HepG2 (cell line): ENCODE measurements around the gene EGFR. TPM values are rescaled to one million over a fixed set of nuclear protein-coding genes. Genes with fewer than 3 reads are reported as not detected.

ENCODE experiments used
- ATAC-seq: fragments of 200-7000 bp; cut with Tn5 transposase; 3 replicates; pipeline ENCODE4 v1.9.1; 2020; ENCODE audit warnings: mild to moderate bottlenecking, moderate library complexity
- BruUV-seq: library from RNA; stranded (reverse); fragments of 400-500 nt; replicated peaks from 2 replicates; lab custom pipeline; 2021; lab: Mats Ljungman, UMichigan
- CTCF ChIA-PET: fragments of 300-600 bp; formaldehyde crosslinking; extraction: SDS; loops from one replicate; lab custom pipeline; 2021; ENCODE audit warnings: low total read pairs, inconsistent platforms, low intra/inter-chr PET ratio; lab: Yijun Ruan, JAX
- POLR2A ChIA-PET: fragments of 350-600 bp; sonication (Branson Sonifier 250); formaldehyde crosslinking; loops from one replicate; lab custom pipeline; 2020; ENCODE audit warnings: antibody characterized with exemption, inconsistent platforms; lab: Yijun Ruan, JAX
- DNase-seq: peaks from one replicate; pipeline ENCODE4 v3.0.0-alpha.2; 2015; ENCODE audit warnings: low spot score
- FAIRE-seq: peaks from 3 replicates; lab custom pipeline; 2011; peaks lifted over from hg19 to GRCh38; lab: Jason Lieb, UNC
- H2AFZ ChIP-seq: one replicate; pipeline ENCODE4 v1.6.1; 2011; ENCODE audit warnings: low read length, inconsistent platforms
- H3K27ac ChIP-seq: fragments of 300-600 bp; 3 replicates; pipeline ENCODE4 v1.8.0; 2011; ENCODE audit warnings: mixed run types, mild to moderate bottlenecking, mixed read lengths, low read length, inconsistent platforms; ENCODE audit not compliant: insufficient read depth; ENCODE audit errors: extremely low read length
- H3K27me3 ChIP-seq, 2 experiments: fragments of 200-600 bp in 1 of 2; 2 replicates in 1 of 2; 3 replicates in 1 of 2; pipeline versions ENCODE4 v1.6.0 to v1.8.0; 2011; ENCODE audit warnings: low read length in 2 of 2, mild to moderate bottlenecking in 2 of 2, moderate library complexity in 2 of 2, inconsistent platforms in 1 of 2; ENCODE audit not compliant: insufficient read depth in 2 of 2, control insufficient read depth in 1 of 2
- H3K36me3 ChIP-seq, 2 experiments: fragments of 200-600 bp in 1 of 2; replicated peaks in 1 of 2; 2 replicates in 1 of 2; 3 replicates in 1 of 2; pipeline versions ENCODE4 v1.5.1 to v1.8.0; 2011; ENCODE audit warnings: low read length in 2 of 2, inconsistent platforms in 1 of 2; ENCODE audit not compliant: insufficient read depth in 2 of 2, control insufficient read depth in 1 of 2
- H3K4me1 ChIP-seq: 2 replicates; pipeline ENCODE4 v1.5.1; 2012; ENCODE audit warnings: low read length, inconsistent platforms; ENCODE audit not compliant: insufficient read depth
- H3K4me2 ChIP-seq: 2 replicates; pipeline ENCODE4 v1.6.0; 2011; ENCODE audit warnings: low read depth, low read length, inconsistent platforms
- H3K4me3 ChIP-seq, 3 experiments: fragments of 200-600 bp in 1 of 3; sonication (generic), shearing (Covaris generic) in 1 of 3; replicated peaks in 1 of 3; 2 replicates each; pipeline ENCODE4 v1.5.1; 2011 to 2016; ENCODE audit warnings: low read length in 3 of 3, inconsistent platforms in 2 of 3, low read depth in 2 of 3, mild to moderate bottlenecking in 2 of 3, control low read depth in 1 of 3, mixed read lengths in 1 of 3; ENCODE audit not compliant: insufficient read depth in 1 of 3
- H3K79me2 ChIP-seq: one replicate; pipeline ENCODE4 v1.6.1; 2011; ENCODE audit warnings: low read length, inconsistent platforms; ENCODE audit not compliant: insufficient read depth
- H3K9ac ChIP-seq: 2 replicates; pipeline ENCODE4 v1.6.0; 2011; ENCODE audit warnings: mild to moderate bottlenecking, low read depth, low read length, inconsistent platforms; ENCODE audit not compliant: insufficient read depth
- H3K9me3 ChIP-seq: 2 replicates; pipeline ENCODE4 v1.5.1; 2012; ENCODE audit warnings: mild to moderate bottlenecking, low read length
- H4K20me1 ChIP-seq: 2 replicates; pipeline ENCODE4 v1.6.0; 2011; ENCODE audit warnings: inconsistent platforms, mild to moderate bottlenecking, low read length, moderate library complexity; ENCODE audit not compliant: insufficient read depth
- FOSL2 ChIP-seq: sonication (generic); formaldehyde crosslinking; IDR thresholded peaks from 2 replicates; pipeline ENCODE4 v1.4.0; 2020; ENCODE audit warnings: missing genetic modification reagents
- FOXM1 ChIP-seq: sonication (generic); formaldehyde crosslinking; IDR thresholded peaks from 2 replicates; pipeline ENCODE4 v1.5.0; 2020; ENCODE audit warnings: missing genetic modification reagents
- GABPB1 ChIP-seq: IDR thresholded peaks from 2 replicates; pipeline ENCODE4 v1.6.1; 2016; ENCODE audit warnings: mild to moderate bottlenecking, missing genetic modification reagents, moderate library complexity, missing compliant biosample characterization
- GATAD2A ChIP-seq: IDR thresholded peaks from 2 replicates; pipeline ENCODE4 v1.6.1; 2016
- ZBTB38 ChIP-seq: sonication (generic); formaldehyde crosslinking; IDR thresholded peaks from 2 replicates; pipeline ENCODE4 v1.5.1; 2020; ENCODE audit warnings: mild to moderate bottlenecking, missing genetic modification reagents
- ZFP36L1 ChIP-seq: sonication (generic); formaldehyde crosslinking; IDR thresholded peaks from 2 replicates; pipeline ENCODE4 v1.8.0; 2022; ENCODE audit warnings: mild to moderate bottlenecking, missing genetic modification reagents, moderate library complexity
- ZNF10 ChIP-seq: sonication (generic); formaldehyde crosslinking; IDR thresholded peaks from 2 replicates; pipeline ENCODE4 v1.4.0; 2020; ENCODE audit warnings: mild to moderate bottlenecking, low read depth, missing genetic modification reagents, borderline replicate concordance
- ZNF256 ChIP-seq: sonication (generic); formaldehyde crosslinking; conservative IDR thresholded peaks from 2 replicates; pipeline ENCODE4 v1.4.0; 2020; ENCODE audit warnings: missing genetic modification reagents
- ZNF34 ChIP-seq: sonication (generic); formaldehyde crosslinking; IDR thresholded peaks from 2 replicates; pipeline ENCODE4 v1.4.0; 2020; ENCODE audit warnings: mild to moderate bottlenecking, missing genetic modification reagents, borderline replicate concordance
- ZNF709 ChIP-seq: sonication (generic); formaldehyde crosslinking; IDR thresholded peaks from 2 replicates; pipeline ENCODE4 v1.5.0; 2020; ENCODE audit warnings: mild to moderate bottlenecking, missing genetic modification reagents
- WGBS: methylation state at CpG from one replicate; pipeline ENCODE4 v1.1.6; 2017; ENCODE audit warnings: low lambda C conversion rate; 5-methylcytosine and 5-hydroxymethylcytosine counted together
- in situ Hi-C: cut with HindIII; loops from 2 replicates; pipeline ENCODE4 v1.10.0; 2017; ENCODE audit warnings: low pct_unique_long_range_greater_than_20kb; ENCODE audit not compliant: extremely low pct_ligation_motif_present
- intact Hi-C: fragments of 100-400 bp; cut with micrococcal nuclease; formaldehyde crosslinking; loops from one replicate; pipeline ENCODE4 v1.10.0; 2022; ENCODE audit not compliant: unreplicated experiment
- polyA plus RNA-seq, 8 experiments: library from polyadenylated mRNA; depleted of rRNA in 3 of 8; stranded (reverse) in 7 of 8; unstranded in 1 of 8; fragments of >200 nt; fragmentation: Illumina TruSeq in 4 of 8; extraction: Trizol in 4 of 8; gene quantifications; 2 replicates each; pipeline versions ENCODE4 v1.2.1 to v1.2.3, GENCODE V29; 2011 to 2016; ENCODE audit warnings: low read depth in 4 of 8, missing spikeins in 1 of 8, mixed read lengths in 1 of 8; ENCODE audit not compliant: insufficient read depth in 1 of 8
- total RNA-seq, 5 experiments: library from RNA; depleted of rRNA; stranded (reverse); fragments of >200 nt; fragmentation: Illumina TruSeq; extraction: Trizol; gene quantifications; 2 replicates each; pipeline ENCODE4 v1.2.3, GENCODE V29; 2016; ENCODE audit warnings: low read depth in 1 of 5
- TF ChIP-seq, protein P1 (sequence below): sonication (generic); formaldehyde crosslinking; IDR thresholded peaks from 2 replicates; pipeline ENCODE4 v1.5.0; 2020; ENCODE audit warnings: missing genetic modification reagents
- TF ChIP-seq, protein P2 (sequence below): sonication (generic); formaldehyde crosslinking; IDR thresholded peaks from 2 replicates; pipeline ENCODE4 v1.5.1; 2020; ENCODE audit warnings: mild to moderate bottlenecking, moderate library complexity, missing genetic modification reagents
- TF ChIP-seq, protein P3 (sequence below): sonication (generic); formaldehyde crosslinking; conservative IDR thresholded peaks from 2 replicates; pipeline ENCODE4 v1.4.0; 2020; ENCODE audit warnings: missing genetic modification reagents
- TF ChIP-seq, protein P4 (sequence below): sonication (generic); formaldehyde crosslinking; IDR thresholded peaks from 2 replicates; pipeline ENCODE4 v1.4.0; 2020; ENCODE audit warnings: low read depth, missing genetic modification reagents
- TF ChIP-seq, protein P5 (sequence below): sonication (generic); formaldehyde crosslinking; IDR thresholded peaks from 2 replicates; pipeline ENCODE4 v1.5.1; 2020; ENCODE audit warnings: mild to moderate bottlenecking, missing genetic modification reagents, moderate library complexity

Gene EGFR
- total and polyA plus RNA-seq, 2 of the 13 experiments (the other 11 are each of a cell fraction or from before 2014, with no cell fraction given), result 7.0 to 10.0 TPM

DNA sequence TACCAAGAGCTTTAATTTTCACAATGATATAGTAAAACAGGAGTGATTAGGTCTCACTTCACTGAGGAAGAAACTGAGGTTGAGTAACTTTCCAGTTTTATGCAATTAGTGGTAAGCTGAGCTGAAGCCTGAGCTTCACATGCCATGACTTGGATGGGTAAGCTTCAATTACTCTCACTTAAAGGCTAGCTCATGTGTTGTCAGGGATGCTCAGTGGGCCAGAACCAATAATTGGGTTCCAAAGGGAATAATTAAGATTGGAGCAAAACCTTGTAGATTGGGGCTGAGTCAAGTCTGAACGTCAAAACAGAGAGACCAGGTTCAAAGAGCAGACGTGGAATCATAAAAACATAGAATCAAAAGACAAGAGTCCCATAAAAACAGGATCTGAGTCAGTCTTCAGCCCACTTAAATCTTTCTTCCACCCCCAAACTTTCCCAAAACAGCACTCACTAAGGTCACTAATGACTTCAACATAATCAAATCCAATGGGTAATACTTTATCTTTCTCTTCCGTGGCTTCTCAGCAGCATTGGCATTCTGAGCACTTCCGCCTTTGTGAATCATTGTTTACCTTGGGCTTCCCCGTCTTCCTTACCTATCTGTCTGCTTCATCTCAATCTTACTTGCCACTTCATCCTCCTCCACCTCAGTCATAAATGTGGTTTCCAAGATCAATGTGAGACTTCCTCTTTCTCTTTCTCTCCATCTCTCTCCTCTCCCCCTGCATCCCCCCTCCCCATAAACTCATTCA is 23.0 kb upstream of the EGFR start:
- no peak overlapping the region for H3K9ac ChIP-seq
- FAIRE-seq (no peak), ATAC-seq (no peak), DNase-seq (peak; percentile 39)
- no peaks in the 10 kb centered on the region for H3K36me3 ChIP-seq
- H4K20me1 ChIP-seq, result no peaks in the 10 kb centered on the region
- 3% methylated on average over 5 of the region's 5 CpGs for WGBS
- peaks cover 20% of the 10 kb centered on the region for H3K4me1 ChIP-seq
- no peaks in the 10 kb centered on the region for H3K79me2 ChIP-seq
- no peaks in the 10 kb centered on the region for H3K9me3 ChIP-seq
- 0 out of 2 replicates have a peak overlapping the region, but pooled peaks have one; percentile 21 for H3K4me2 ChIP-seq
- ChIA-PET CTCF (no interaction called here), POLR2A (interaction anchor here (0.9 kb wide), 1 partner anchor 138 kb away, joined by 3 read pairs; no protein-coding TSS in a partner anchor)
- BruUV-seq, result no TSS peak
- H2AFZ ChIP-seq, result no peak overlapping the region
- H3K4me3 ChIP-seq, result no peak overlapping the region
- in situ Hi-C loops, result no loop called here
- no peaks in the 10 kb centered on the region for H3K27me3 ChIP-seq
- intact Hi-C loops, result no loop called here
- no peak overlapping the region for H3K27ac ChIP-seq
- TF ChIP-seq ZNF709 (CRISPR knock-in tag), result no peak
- no peak for TF ChIP-seq ZNF10 (CRISPR knock-in tag)
- no peak for TF ChIP-seq ZNF34 (CRISPR knock-in tag)
- TF ChIP-seq ZBTB38 (CRISPR knock-in tag), result no peak
- TF ChIP-seq ZNF256, result no peak
- peak; percentile 91 for TF ChIP-seq FOSL2 (CRISPR knock-in tag)
- TF ChIP-seq, protein P1, sequence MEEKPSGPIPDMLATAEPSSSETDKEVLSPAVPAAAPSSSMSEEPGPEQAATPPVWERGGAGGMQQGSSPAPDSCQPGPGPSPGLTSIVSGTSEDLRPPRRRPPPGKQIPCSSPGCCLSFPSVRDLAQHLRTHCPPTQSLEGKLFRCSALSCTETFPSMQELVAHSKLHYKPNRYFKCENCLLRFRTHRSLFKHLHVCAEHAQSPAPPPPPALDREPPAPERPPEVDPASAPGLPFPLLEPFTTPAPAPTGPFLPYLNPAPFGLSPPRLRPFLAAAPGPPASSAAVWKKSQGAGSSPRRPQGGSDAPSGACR (CRISPR knock-in tag), result no peak
- TF ChIP-seq GABPB1 (CRISPR knock-in tag), result 0 out of 2 replicates have a peak, but pooled peaks have one; percentile 12
- no peak for TF ChIP-seq FOXM1
- 0 out of 2 replicates have a peak, but pooled peaks have one; percentile 12 for TF ChIP-seq GATAD2A (CRISPR knock-in tag)
- TF ChIP-seq, protein P2, sequence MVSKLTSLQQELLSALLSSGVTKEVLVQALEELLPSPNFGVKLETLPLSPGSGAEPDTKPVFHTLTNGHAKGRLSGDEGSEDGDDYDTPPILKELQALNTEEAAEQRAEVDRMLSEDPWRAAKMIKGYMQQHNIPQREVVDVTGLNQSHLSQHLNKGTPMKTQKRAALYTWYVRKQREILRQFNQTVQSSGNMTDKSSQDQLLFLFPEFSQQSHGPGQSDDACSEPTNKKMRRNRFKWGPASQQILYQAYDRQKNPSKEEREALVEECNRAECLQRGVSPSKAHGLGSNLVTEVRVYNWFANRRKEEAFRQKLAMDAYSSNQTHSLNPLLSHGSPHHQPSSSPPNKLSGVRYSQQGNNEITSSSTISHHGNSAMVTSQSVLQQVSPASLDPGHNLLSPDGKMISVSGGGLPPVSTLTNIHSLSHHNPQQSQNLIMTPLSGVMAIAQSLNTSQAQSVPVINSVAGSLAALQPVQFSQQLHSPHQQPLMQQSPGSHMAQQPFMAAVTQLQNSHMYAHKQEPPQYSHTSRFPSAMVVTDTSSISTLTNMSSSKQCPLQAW (CRISPR knock-in tag), result no peak
- TF ChIP-seq ZFP36L1, result no peak
- TF ChIP-seq, protein P3, sequence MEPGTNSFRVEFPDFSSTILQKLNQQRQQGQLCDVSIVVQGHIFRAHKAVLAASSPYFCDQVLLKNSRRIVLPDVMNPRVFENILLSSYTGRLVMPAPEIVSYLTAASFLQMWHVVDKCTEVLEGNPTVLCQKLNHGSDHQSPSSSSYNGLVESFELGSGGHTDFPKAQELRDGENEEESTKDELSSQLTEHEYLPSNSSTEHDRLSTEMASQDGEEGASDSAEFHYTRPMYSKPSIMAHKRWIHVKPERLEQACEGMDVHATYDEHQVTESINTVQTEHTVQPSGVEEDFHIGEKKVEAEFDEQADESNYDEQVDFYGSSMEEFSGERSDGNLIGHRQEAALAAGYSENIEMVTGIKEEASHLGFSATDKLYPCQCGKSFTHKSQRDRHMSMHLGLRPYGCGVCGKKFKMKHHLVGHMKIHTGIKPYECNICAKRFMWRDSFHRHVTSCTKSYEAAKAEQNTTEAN (CRISPR knock-in tag), result no peak
- TF ChIP-seq, protein P4, sequence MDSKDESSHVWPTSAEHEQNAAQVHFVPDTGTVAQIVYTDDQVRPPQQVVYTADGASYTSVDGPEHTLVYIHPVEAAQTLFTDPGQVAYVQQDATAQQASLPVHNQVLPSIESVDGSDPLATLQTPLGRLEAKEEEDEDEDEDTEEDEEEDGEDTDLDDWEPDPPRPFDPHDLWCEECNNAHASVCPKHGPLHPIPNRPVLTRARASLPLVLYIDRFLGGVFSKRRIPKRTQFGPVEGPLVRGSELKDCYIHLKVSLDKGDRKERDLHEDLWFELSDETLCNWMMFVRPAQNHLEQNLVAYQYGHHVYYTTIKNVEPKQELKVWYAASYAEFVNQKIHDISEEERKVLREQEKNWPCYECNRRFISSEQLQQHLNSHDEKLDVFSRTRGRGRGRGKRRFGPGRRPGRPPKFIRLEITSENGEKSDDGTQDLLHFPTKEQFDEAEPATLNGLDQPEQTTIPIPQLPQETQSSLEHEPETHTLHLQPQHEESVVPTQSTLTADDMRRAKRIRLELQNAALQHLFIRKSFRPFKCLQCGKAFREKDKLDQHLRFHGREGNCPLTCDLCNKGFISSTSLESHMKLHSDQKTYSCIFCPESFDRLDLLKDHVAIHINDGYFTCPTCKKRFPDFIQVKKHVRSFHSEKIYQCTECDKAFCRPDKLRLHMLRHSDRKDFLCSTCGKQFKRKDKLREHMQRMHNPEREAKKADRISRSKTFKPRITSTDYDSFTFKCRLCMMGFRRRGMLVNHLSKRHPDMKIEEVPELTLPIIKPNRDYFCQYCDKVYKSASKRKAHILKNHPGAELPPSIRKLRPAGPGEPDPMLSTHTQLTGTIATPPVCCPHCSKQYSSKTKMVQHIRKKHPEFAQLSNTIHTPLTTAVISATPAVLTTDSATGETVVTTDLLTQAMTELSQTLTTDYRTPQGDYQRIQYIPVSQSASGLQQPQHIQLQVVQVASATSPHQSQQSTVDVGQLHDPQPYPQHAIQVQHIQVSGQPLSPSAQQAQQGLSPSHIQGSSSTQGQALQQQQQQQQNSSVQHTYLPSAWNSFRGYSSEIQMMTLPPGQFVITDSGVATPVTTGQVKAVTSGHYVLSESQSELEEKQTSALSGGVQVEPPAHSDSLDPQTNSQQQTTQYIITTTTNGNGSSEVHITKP, result no peak
- TF ChIP-seq, protein P5, sequence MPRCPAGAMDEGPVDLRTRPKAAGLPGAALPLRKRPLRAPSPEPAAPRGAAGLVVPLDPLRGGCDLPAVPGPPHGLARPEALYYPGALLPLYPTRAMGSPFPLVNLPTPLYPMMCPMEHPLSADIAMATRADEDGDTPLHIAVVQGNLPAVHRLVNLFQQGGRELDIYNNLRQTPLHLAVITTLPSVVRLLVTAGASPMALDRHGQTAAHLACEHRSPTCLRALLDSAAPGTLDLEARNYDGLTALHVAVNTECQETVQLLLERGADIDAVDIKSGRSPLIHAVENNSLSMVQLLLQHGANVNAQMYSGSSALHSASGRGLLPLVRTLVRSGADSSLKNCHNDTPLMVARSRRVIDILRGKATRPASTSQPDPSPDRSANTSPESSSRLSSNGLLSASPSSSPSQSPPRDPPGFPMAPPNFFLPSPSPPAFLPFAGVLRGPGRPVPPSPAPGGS (CRISPR knock-in tag), result no peak
